Left cardiac atrium (tissue), 4 donors: Measurements from ENCODE around the gene ZCCHC24. TPM values are rescaled to one million over a fixed set of nuclear protein-coding genes. Genes with fewer than 3 reads are reported as not detected.

Experiments
- ATAC-seq, 2 donors: fragments of 200-7000 bp; cut with Tn5 transposase; one replicate each; pipeline ENCODE4 v1.9.1; 2020; ENCODE audit warnings: mild to moderate bottlenecking in 2 of 2, moderate library complexity in 2 of 2
- DNase-seq: peaks from one replicate; pipeline ENCODE4 v3.0.0-alpha.2; 2020
- intact Hi-C, 2 donors: fragments of 100-400 bp; cut with DNase I; formaldehyde crosslinking; loops; one replicate each; pipeline versions ENCODE4 v1.14.1 to v1.15.1; 2022 to 2023
- total RNA-seq, 2 donors: library from RNA; stranded (reverse); fragmentation: NEBNext Ultra II Directional; extraction: Animal tissue kit (Norgen Biotek cat#: 25700); gene quantifications; one replicate each; pipeline ENCODE4 v1.2.1, GENCODE V29; 2021
- donor health status: DM: no; HTN: yes; CAD: no.
- donor health status: DM: no; HTN: yes; CAD: no; lungs with severe emphysema.
- donor health status: DM: yes; HTN: yes; CAD: no.
- donor health status: Dilated cardiomyopathy.

Gene ZCCHC24
- total RNA-seq, 2 donors from 2014 or later: 52.9 to 56.6 TPM

DNA sequence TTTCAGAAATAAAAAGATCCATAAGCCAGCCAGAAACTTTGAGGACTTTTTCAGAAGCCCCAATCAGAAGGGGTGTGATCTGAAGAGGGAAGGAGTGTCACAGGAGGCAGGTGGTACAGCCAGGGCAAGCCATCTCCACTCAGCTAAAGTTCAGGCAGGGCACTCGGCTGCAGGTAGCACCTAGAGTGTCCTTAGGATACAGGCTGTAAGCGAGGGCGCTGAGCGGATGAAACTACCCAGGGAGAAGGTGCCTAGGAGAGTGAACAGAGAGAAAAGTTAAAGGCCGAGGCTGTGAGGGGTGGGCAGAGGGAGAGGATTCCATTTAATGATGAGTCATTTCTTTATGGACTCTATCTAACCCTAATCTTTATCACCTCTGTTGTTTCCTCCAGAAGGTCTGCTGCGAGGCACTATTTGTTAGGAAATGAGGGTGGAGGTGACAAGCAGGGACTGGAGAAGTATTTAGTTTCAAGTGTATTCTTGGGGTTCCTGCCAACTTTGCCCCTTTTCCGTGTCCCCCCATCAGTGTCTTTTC lies 29.8 kb upstream of the ZCCHC24 start:
- DNase-seq: no peak
- intact Hi-C loops: no loop called here
- no peak for ATAC-seq

DNA sequence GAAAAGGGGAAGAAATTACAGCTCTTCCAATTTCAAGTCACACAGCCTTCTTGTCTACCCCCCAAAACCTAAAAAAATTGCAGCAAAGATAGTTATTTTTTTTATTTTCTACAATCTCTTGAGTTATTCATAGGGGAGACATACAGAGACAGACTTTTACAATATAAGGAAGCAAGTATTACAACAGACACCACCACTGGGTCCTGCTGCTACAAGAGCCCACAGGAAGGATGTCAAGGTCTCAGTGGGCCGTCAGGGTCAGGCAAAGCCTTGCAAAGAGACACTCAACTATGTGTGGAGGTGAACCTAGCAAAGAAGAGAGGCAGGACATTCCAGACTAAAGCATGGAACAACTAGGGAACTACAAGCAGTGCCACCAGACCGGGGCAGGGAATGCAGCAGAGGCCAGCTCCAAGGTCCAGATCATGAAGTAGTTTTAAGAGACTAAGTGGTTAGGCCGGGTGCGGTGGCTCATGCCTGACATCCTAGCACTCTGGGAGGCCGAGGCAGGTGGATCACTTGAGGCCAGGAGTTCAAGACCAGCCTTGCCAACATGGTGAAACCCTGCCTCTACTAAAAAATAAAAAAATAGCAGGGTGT lies 28.2 kb upstream of the ZCCHC24 start:
- intact Hi-C loops: no loop called here
- ATAC-seq (no peak), DNase-seq (no peak)

DNA sequence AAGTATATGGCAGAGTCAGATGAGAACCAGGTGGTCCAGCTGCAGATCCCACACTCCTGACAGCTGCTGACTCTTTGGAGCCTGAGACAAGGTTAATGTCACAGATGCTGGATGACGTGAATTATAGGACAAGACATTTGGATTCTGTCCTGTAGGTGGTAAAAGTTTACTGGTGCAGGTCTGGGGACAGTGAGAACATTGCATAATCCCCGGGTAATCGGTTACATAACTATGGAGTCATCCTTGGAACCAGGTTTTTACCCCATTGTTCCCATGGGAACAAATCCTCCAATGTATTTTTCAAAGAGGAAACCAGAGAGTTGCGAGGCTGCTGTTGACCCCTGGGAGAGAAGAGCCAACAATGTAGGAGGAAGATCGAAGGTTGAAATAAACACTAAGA lies 27.5 kb upstream of the ZCCHC24 start:
- DNase-seq: no peak
- intact Hi-C loops: no loop called here
- no peak for ATAC-seq

DNA sequence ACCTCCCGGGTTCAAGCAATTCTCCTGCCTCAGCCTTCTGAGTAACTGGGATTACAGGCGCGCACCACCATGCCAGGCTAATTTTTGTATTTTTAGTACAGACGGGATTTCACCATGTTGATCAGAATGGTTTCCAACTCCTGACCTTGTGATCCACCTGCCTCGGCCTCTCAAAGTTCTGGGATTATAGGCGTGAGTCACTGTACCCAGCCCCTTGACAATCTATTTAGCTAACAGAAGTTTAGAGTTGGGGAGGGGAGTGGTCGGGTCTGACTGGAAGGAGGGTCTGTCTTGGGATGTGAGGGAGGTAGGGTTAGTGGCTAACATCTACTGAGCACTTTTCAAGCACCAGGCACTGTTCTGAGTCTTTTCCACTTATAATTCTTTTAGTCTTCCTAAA lies 27.0 kb upstream of the ZCCHC24 start:
- DNase-seq (no peak), ATAC-seq (no peak)
- intact Hi-C loops: no loop called here

DNA sequence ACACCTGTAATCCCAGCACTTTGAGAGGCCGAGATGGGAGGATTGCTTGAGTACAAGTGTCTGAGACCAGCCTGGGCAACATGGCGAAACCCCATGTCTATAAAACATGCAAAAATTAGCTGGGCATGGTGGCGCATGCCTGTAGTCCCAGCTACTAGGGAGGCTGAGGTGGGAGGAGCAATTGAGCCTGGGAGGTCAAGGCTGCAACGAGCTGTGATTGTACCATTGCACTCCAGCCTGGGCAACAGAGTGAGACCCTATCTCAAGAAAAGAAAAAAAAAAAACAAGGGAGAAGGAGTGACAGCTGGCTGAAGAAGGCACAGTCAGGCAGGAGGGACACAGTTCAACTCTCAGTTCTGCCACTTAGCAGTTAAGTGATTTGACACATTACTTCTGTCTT lies 26.4 kb upstream of the ZCCHC24 start:
- ATAC-seq: no peak
- DNase-seq: no peak
- intact Hi-C loops: no loop called here

DNA sequence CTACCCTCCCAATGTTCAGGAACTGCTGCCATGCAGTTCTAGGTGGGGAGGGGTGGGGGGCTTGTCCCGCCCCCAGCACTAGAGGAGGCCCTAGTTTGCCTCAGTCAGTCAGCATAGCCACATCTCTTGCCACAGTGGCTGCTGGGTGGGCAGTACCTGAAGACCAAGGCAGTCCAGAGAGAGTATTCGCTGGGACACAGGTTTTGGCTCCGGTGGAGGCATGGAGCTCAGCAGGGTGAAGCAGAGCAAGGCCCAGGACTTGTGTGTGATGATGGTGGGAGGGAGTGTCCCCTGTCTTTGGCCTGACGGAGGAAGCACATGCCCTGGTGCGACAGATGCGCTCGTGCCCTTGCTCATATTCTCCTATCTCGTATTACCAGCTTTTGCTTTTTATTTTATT lies 24.7 kb upstream of the ZCCHC24 start:
- DNase-seq: no peak
- ATAC-seq: no peak
- intact Hi-C loops: no loop called here

DNA sequence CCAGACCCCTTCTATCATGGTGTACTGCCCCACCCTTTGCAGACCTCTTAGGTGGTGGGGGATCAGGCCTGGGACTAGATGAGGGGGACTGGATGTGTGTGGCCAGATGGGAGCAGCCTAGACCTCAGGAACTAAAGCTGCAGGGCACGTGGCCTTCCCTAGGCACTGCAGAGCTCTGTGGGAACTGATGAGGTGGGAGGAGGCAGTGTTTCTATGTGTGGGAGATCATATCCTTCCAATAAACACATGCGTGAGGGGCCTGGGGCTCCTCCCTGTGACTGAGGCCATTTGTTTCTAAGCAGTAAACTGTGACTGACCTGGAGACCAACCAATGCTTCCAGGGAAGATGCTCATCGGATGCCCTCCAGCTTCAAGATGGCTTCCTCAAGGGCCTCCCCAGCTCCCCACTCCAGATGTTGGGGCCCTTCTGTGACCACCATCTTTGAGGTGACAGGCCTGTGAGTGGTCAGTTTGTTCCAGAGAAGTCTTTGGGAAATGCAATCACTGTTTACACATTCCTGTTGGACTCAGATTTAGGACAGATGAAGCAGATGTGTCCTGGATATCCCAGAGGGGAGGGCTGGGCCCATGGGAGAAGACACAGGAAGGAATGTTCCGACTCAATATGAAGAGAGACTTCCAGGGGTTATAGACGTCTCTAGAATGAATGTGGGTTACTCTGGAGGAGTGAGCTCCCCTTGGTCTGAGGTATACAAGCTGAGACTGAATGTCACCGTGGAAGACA lies 23.6 kb upstream of the ZCCHC24 start:
- intact Hi-C loops: loop anchor here in 1 of 2 donors (5.0 kb wide), 1 partner anchor 97 kb away; no protein-coding TSS in a partner anchor
- DNase-seq (no peak), ATAC-seq (no peak)

DNA sequence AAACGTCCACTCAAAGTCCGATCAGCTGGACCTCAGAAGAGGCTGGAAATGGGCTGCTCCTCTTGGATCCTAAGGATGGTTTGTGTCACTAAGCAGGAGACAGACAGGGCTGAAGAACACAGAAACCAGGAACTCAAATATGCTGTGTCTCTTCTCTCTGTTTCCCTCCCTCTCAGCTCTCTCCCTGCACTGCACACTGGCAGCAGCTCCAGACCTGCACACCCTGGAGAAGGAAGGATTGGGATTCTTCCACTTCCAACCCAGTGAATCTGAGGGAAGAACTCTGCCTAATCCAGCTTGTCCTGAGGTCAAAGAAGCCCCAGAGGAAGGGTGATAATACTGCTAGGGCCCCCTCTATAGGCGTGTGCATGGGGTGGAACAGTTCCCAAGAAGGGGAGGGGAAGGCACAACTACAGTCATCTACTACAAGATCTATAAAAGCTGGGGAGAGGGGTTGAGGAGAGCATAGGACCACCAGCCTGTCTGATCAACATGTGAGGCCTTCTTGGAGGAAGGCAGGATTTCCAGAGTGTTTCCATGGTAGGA lies 22.7 kb upstream of the ZCCHC24 start:
- no peak for DNase-seq
- ATAC-seq: peak; percentile 12 to 42
- intact Hi-C loops: loop anchor here in 1 of 2 donors (5.0 kb wide), 1 partner anchor 96 kb away; no protein-coding TSS in a partner anchor

DNA sequence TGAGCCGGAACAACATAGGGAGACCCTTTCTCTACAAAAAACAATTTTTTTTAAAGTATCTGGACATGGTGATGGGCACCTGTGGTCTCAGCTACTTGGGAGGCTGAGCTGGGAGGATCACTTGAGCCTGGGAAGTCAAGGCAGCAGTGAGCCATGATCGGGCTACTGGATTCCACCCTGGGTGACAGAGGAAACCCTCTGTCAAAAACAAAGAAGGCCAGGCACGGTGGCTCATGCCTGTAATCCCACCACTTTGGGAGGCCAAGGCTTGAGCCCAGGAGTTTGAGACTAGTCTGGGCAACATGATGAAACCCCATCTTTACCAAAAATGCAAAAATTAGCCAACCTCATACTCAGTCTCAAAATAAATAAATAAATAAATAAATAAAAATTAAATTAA lies 19.9 kb upstream of the ZCCHC24 start:
- DNase-seq (no peak), ATAC-seq (no peak)
- intact Hi-C loops: loop anchor here in 1 of 2 donors (5.0 kb wide), 1 partner anchor 93 kb away; no protein-coding TSS in a partner anchor

DNA sequence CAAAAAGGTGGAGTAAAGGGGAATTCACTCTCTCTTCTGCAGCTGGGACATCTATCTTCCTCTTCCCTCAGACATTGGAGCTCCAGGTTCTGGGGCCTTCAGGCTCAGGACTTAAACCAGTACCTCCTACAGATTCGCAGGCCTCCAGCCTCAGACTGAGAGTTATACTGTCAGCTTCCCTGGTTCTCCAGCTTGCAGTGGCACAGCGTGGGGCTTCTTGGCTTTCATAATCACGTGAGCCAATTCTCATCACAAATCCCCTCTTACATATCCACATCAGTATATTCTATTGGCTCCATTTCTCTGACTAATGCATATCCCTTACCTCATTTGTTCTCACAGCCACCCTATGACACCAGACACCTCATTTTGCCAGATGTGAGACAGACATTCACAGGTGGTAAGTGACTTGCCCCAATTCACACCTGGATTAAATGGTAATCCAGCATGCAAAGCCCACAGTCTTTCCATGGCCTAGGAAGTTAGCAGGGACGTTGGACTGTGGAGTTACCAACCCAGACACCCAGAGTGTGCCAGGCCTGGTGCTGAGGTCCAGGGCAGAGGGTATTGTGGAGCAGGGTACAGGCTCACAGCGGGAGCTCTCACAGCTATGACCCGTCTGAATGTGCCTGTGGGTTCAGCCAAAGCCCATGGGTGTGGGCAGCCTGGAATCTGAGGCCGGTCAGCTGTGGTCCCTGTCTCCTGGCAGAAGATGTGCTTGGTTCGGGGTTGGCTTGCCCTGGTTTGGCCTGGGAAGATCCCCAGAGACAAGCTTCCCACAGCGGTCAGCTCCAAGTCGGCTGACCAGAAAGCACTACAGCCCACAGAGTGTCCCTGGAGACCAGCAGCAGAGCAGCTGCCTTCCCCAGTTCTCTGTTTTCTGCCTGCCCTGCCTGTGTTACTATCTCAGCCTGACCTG lies 18.4 kb upstream of the ZCCHC24 start:
- DNase-seq (peak; percentile 44), ATAC-seq (peak; percentile 40 to 77)
- intact Hi-C loops: no loop called here

DNA sequence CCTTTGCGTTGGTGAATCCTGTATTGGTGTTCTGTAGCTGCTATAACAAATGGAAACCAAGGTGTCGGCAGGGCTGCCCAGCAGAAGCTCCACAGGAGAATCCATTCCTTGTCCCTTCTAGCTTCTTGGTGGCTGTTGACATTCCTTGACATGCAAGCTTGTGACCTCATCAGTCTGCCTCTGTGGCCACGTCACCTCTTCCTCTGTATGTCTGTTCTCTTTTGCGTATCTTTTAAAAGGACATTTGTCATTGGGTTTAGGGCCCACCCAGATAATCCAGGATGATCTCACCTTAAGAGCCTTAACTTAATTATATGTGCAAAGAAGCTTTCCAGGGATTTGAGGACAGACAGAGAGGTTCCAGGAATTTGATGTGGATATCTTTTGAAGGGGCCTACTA lies 15.3 kb upstream of the ZCCHC24 start:
- DNase-seq (no peak), ATAC-seq (no peak)
- intact Hi-C loops: no loop called here

DNA sequence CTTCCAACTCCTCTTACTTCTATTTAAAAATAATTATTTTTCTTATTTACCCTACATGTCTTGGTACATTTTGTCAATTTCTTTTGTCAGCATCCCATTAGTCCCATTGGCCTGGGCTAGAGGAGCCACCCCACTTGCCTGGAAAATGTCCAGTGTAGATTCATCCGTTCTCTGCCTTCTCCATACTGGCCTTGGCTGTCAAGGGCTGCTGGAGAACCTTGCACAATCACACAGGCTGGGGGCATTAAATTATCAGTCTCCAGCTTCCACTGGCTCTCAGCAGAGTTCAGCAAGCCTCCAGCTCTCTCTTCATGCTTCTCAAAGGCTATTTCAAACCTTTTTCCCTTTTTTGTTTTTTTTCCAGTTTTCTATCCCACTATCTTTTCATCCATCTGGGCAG lies 13.8 kb upstream of the ZCCHC24 start:
- no peak for ATAC-seq
- intact Hi-C loops: no loop called here
- no peak for DNase-seq

DNA sequence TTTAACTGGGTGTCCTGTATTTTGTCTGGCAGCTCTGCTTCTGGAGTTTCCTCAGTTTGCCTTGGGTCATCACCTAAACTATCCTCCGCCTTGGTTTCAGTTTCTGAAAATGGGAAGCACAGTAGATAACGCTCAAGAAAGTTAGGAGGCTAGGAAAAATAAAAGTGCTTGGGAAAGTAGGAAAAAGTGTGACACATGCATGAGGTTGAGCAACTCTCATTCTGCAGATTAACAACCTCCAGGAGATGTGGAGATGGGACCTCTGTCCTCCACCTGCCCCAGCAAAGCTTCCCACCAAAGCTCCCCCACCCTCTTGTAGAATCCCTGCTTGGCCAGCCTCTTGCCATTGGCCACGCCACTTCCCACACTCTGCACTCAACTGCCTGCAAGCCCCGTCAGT lies 13.1 kb upstream of the ZCCHC24 start:
- no peak for ATAC-seq

DNA sequence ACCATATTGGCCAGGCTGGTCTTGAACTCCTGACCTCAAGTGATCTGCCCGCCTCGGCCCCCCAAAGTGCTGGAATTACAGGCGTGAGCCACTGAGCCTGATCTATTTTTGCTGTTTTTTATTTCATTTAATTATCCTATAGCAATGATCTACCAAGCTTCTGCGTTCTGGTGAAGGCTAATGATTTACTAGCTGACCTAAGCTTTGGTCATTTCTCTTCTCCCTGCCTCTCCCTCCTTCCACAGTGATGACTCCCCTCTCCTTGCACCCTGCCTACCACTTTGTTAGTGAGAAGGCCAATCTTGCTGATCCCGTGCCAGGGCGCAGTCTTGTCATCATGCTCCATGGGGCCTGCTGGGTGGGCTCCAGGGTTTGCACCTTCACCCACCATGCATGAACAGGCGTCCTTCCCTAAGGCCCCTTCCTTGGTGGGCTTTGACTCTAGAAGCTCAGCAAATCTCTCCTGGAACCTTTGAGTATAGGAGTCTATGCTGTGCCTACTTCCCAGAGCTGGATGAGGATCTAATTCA lies 11.9 kb upstream of the ZCCHC24 start:
- DNase-seq (no peak), ATAC-seq (no peak)
- intact Hi-C loops: no loop called here

More for the DNA sequence above, 13.1 kb upstream of the ZCCHC24 start:
- DNase-seq: no peak
- intact Hi-C loops: no loop called here

DNA sequence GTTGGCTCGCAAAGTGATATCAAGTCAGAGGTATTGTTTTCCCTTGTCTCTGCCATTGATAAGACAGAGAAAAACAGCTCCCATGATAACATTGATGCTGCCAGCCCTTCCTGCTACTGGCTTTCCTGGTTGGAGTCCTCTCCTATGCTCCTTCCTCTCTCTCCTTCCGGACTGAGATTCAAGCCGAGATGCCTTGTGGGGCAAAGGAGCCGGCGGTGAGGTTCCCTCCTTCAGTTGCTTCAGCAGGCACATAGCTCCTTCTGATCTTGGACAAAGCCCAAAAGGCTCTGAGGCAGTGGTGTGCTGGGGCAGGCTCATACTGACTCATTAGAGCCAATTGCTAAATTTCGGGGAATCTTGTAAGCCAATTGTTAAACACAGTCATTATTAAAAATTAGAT lies 8.8 kb upstream of the ZCCHC24 start:
- peak; percentile 71 for DNase-seq
- intact Hi-C loops: no loop called here

DNA sequence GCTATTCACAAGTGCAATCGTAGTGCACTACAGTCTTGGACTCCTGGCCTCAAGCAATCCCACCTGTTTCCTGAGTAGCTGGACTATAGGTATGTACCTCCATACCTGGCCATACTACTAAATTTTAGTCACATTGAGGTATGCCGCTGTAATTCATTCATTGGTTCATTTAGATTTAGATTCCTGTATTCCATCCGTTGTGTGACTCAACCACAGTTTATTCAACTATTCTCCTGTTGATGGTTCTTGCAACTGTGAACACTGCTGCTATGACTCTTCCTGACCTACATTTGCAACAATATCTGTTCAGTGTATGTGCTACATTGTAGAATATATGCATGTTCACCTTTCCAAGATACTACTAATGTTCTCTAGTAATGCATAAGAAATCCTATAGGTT lies 8.0 kb upstream of the ZCCHC24 start:
- intact Hi-C loops: no loop called here
- ATAC-seq (no peak), DNase-seq (no peak)

More for the DNA sequence above, 8.8 kb upstream of the ZCCHC24 start:
- peak; percentile 76 to 84 for ATAC-seq

DNA sequence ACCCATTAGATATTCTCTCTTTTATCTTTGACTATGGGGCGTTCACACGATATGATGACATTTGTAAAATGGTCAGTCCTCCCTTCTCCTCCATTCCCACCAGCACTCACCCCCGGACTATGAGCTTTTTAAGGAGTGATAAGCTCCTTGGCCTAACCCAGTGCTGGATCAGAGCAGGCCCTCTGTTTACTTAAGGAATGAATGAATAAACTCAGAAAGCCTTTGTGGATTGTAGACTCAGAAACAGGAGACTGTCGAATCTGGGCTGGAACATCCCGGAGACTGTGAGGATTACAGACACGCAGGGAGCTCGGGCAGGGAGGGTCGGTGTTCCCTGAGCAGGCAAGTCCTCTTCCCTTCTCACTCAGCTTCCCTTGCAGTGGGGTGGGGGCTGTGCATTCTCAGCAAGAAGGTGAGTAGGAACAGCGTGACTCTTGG lies 6.8 kb upstream of the ZCCHC24 start:
- intact Hi-C loops: no loop called here
- ATAC-seq: peak; percentile 23 to 70
- no peak for DNase-seq

DNA sequence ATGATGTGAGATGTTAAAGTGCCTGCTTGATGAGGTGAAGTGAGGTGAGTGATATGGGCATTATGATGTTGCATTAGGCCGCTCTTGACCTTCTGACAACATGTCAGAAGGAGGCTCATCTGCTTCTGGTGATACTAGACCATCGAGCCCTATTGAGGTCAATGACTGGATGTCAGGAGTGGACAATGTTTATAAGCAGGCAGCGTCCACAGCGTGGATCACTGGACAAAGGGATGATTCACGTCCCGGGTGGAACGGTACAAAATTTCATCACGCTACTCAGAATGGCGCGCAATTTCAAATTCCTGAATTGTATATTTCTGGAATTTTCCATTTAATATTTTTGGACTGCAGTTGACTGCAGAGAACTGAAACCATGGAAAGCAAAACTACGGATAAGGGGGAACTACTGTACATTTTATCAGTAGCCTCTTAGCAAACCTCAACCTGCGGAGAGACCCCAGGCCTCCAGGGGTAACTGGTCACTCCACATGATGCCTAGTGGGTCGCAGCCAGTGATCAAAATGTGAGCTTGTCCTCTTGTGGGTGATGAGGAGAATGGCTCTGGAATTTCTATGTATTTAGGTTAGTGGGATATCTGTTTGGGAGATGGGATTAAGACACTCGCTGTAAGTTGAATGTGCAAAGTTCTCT lies 5.7 kb upstream of the ZCCHC24 start:
- ATAC-seq (no peak), DNase-seq (no peak)
- intact Hi-C loops: no loop called here
